Natural killer cell (primary cell): ENCODE results near the gene THBD. TPM values are rescaled to one million over a fixed set of nuclear protein-coding genes. Genes with fewer than 3 reads are reported as not detected.

Experiments used
- ATAC-seq, 3 donors: fragments of 150-1000 bp in 2 of 3; fragments of 200-7000 bp in 1 of 3; cut with Tn5 transposase; 1 replicate in 1 of 3; 2 replicates in 2 of 3; pipeline ENCODE4 v1.10.0; 2021; ENCODE audit warnings: mild to moderate bottlenecking in 2 of 3, moderate library complexity in 2 of 3
- DNase-seq, 2 donors: peaks; one replicate each; pipeline versions ENCODE4 v3.0.0 to v3.0.0-alpha.2; 2013 to 2021; ENCODE audit warnings: mixed read lengths in 1 of 2
- H3K27ac ChIP-seq: one replicate; pipeline ENCODE4 v1.5.1; 2013; ENCODE audit warnings: mild to moderate bottlenecking, low read length
- H3K27me3 ChIP-seq: one replicate; pipeline ENCODE4 v1.6.1; 2013; ENCODE audit warnings: low read length; ENCODE audit not compliant: control insufficient read depth, insufficient read depth
- H3K36me3 ChIP-seq: one replicate; pipeline ENCODE4 v1.6.1; 2013; ENCODE audit warnings: low read length; ENCODE audit not compliant: control insufficient read depth, insufficient read depth
- H3K4me1 ChIP-seq: one replicate; pipeline ENCODE4 v1.6.1; 2013; ENCODE audit warnings: low read length; ENCODE audit not compliant: control insufficient read depth, insufficient read depth
- H3K4me3 ChIP-seq: one replicate; pipeline ENCODE4 v1.5.1; 2013; ENCODE audit warnings: low read length
- H3K9me3 ChIP-seq: one replicate; pipeline ENCODE4 v1.6.1; 2013; ENCODE audit warnings: low read length; ENCODE audit not compliant: control insufficient read depth, insufficient read depth
- H3K27ac Mint-ChIP-seq, 2 donors: one replicate each; pipeline ENCODE4 v1.8.0; 2022; ENCODE audit warnings: mild to moderate bottlenecking in 2 of 2, mixed read lengths in 2 of 2, moderate library complexity in 1 of 2
- H3K27me3 Mint-ChIP-seq, 2 donors: one replicate each; pipeline ENCODE4 v1.8.0; 2022; ENCODE audit warnings: low read depth in 2 of 2, mixed read lengths in 2 of 2
- H3K36me3 Mint-ChIP-seq: one replicate; pipeline ENCODE4 v1.8.0; 2022; ENCODE audit warnings: mixed read lengths
- H3K4me1 Mint-ChIP-seq, 2 donors: one replicate each; pipeline ENCODE4 v1.8.0; 2022; ENCODE audit warnings: mixed read lengths in 2 of 2
- H3K4me3 Mint-ChIP-seq: one replicate; pipeline ENCODE4 v1.8.0; 2022; ENCODE audit warnings: mild to moderate bottlenecking, moderate library complexity, mixed read lengths
- H3K9me3 Mint-ChIP-seq, 2 donors: one replicate each; pipeline ENCODE4 v1.8.0; 2022; ENCODE audit warnings: mixed read lengths in 2 of 2
- CTCF ChIP-seq: fragments of 200-600 bp; IDR thresholded peaks from one replicate; pipeline ENCODE4 v1.8.0; 2022; ENCODE audit warnings: antibody characterized with exemption
- WGBS: methylation state at CpG from one replicate; pipeline ENCODE4 v1.1.7; 2013; ENCODE audit warnings: missing lambda C conversion rate; ENCODE audit not compliant: insufficient coverage; 5-methylcytosine and 5-hydroxymethylcytosine counted together
- intact Hi-C: fragments of 100-400 bp; cut with micrococcal nuclease; formaldehyde crosslinking; loops from one replicate; pipeline ENCODE4 v1.14.2; 2022
- total RNA-seq, 4 donors: library from RNA; stranded (reverse); fragments of 120-200 nt in 1 of 4; gene quantifications; one replicate each; pipeline versions ENCODE4 v1.2.3 to v1.2.4, GENCODE V29; 2013 to 2022

The THBD gene
- total RNA-seq, 3 donors from 2014 or later (not counting 1 experiment from before 2014, with no cell fraction given) = 2.1 to 2.8 (median 2.1) TPM

GRCh38 chr20:23032056-23032749, 17.3 kb downstream of the THBD start:
- H3K36me3 ChIP-seq = no peaks in the 10 kb centered on the region
- H3K4me3 ChIP-seq = no peak overlapping the region
- Mint-ChIP-seq H3K36me3 (no peaks in the 10 kb centered on the region), H3K27ac (no peak overlapping the region), H3K4me3 (no peak overlapping the region), H3K27me3 (peaks cover 18 to 46% of the 10 kb centered on the region in 2 donors), H3K9me3 (no peaks in the 10 kb centered on the region), H3K4me1 (no peaks in the 10 kb centered on the region)
- ATAC-seq (no peak), DNase-seq (no peak)
- no peak for TF ChIP-seq CTCF
- H3K27ac ChIP-seq = no peak overlapping the region
- intact Hi-C loops = no loop called here
- H3K9me3 ChIP-seq = no peaks in the 10 kb centered on the region
- WGBS = 63% methylated on average over 6 of the region's 6 CpGs
- H3K27me3 ChIP-seq = peaks cover 3% of the 10 kb centered on the region
- H3K4me1 ChIP-seq = no peaks in the 10 kb centered on the region

- Histone ChIP-seq H3K27ac (no peak overlapping the region), H3K9me3 (no peaks in the 10 kb centered on the region), H3K27me3 (peaks cover under 1% of the 10 kb centered on the region), H3K4me3 (no peak overlapping the region), H3K4me1 (no peaks in the 10 kb centered on the region), H3K36me3 (no peaks in the 10 kb centered on the region)
- 85% methylated on average over 6 of the region's 6 CpGs for WGBS
- TF ChIP-seq CTCF = no peak
- Mint-ChIP-seq H3K27ac (no peak overlapping the region), H3K4me3 (no peak overlapping the region), H3K9me3 (no peaks in the 10 kb centered on the region), H3K27me3 (peaks cover 11 to 44% of the 10 kb centered on the region in 2 donors), H3K36me3 (no peaks in the 10 kb centered on the region), H3K4me1 (no peaks in the 10 kb centered on the region)
- DNase-seq = no peak
- ATAC-seq = no peak
- intact Hi-C loops = no loop called here
Measured at GRCh38 chr20:23031346-23031745, 18.1 kb downstream of the THBD start.

GRCh38 chr20:23029324-23029723, 20.1 kb downstream of the THBD start:
- H3K36me3 Mint-ChIP-seq = no peaks in the 10 kb centered on the region
- no peak overlapping the region for H3K27ac ChIP-seq
- no peaks in the 10 kb centered on the region for H3K4me1 ChIP-seq
- H3K4me3 Mint-ChIP-seq = no peak overlapping the region
- H3K9me3 Mint-ChIP-seq = no peaks in the 10 kb centered on the region
- H3K4me1 Mint-ChIP-seq = no peaks in the 10 kb centered on the region
- DNase-seq (no peak), ATAC-seq (no peak)
- H3K27me3 ChIP-seq = no peaks in the 10 kb centered on the region
- TF ChIP-seq CTCF = no peak
- no peaks in the 10 kb centered on the region for H3K36me3 ChIP-seq
- intact Hi-C loops = no loop called here
- WGBS = 62% methylated on average over 3 of the region's 4 CpGs
- no peak overlapping the region for H3K27ac Mint-ChIP-seq
- peaks cover 6 to 41% of the 10 kb centered on the region in 2 donors for H3K27me3 Mint-ChIP-seq
- H3K9me3 ChIP-seq = no peaks in the 10 kb centered on the region
- no peak overlapping the region for H3K4me3 ChIP-seq

DNA sequence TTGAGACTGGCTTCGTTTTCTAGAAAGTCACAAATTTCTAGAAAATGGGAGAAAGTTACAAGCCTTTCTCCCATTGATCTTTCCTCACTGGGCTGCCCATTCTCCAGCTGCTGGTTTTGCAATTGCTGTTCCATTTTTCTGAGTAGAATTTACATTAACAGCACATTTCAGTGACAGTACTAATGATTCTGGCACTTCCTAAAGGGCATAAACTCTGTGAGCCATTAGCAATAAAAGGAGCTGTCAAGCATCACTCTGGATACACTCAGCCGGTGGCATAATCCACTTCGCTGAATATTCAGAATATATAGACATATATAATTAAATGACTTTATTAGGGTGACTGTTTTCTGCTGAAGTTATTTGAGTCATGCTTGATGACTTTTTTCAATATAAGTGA, 21.1 kb downstream of the THBD start:
- Mint-ChIP-seq H3K27me3 (peaks cover 6 to 38% of the 10 kb centered on the region in 2 donors), H3K9me3 (no peaks in the 10 kb centered on the region), H3K4me3 (no peak overlapping the region), H3K4me1 (no peaks in the 10 kb centered on the region), H3K36me3 (no peaks in the 10 kb centered on the region), H3K27ac (no peak overlapping the region)
- no peaks in the 10 kb centered on the region for H3K36me3 ChIP-seq
- intact Hi-C loops = no loop called here
- DNase-seq = no peak
- ATAC-seq = no peak
- no peak overlapping the region for H3K4me3 ChIP-seq
- TF ChIP-seq CTCF = no peak
- no peaks in the 10 kb centered on the region for H3K4me1 ChIP-seq
- H3K9me3 ChIP-seq = no peaks in the 10 kb centered on the region
- H3K27ac ChIP-seq = no peak overlapping the region
- H3K27me3 ChIP-seq = no peaks in the 10 kb centered on the region
- 70% methylated on average over 1 of the region's 3 CpGs for WGBS
